GM18526 (cell line): ENCODE measurements around the gene CAMKK2.

Experiments
- POLR2A ChIP-seq: IDR thresholded peaks from 3 replicates; pipeline ENCODE4 v1.6.1; 2011; ENCODE audit not compliant: insufficient read length; ENCODE audit errors: extremely low read depth

CAMKK2 gene

DNA sequence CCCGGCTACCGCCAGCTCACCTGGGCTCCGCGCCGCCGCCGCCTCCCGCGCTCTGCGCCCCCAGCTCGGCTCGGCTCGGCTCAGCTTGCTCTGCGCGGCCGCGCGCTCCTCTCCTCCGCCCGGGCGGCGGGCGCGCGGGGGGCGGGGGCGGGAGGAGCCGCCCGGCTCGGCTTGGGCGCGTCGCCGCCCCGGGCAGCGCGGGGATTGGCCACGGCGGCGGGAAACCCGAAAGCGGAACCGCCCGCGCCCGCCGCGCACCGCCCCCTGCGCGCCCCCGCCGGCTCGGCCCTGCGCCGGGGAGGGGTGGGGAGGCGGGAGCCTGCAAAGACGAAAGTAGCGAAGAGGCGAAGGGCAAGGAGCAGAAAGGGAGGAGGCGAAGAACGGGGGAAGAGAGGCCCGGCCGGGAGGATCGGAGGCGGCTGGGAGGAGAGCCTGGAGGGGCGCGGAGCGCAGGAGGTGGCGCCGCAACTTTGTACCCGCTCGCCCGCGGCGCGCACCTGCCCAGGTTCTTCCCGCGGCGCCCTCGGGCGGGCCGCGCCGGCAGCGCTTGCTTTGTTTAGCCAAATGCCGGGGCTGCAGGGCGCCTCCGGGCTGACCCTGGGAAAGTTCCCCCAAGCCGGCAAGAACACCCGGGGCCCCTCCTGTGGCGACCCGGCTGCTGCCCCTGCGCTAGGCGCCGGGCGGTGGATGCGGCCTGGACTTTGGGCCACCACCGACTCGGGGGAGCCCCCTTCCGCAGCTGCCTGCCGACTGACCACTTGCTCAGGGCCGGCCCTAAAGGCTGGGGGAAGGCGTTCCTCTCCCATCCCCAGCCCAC is at the start of gene CAMKK2:
Gene CAMKK2 (minus strand): TSS at position 92 of the 817 bp plus-strand sequence. CDS start 22,183 bp downstream, outside the sequence.
- TF ChIP-seq POLR2A = peak; percentile 59

DNA sequence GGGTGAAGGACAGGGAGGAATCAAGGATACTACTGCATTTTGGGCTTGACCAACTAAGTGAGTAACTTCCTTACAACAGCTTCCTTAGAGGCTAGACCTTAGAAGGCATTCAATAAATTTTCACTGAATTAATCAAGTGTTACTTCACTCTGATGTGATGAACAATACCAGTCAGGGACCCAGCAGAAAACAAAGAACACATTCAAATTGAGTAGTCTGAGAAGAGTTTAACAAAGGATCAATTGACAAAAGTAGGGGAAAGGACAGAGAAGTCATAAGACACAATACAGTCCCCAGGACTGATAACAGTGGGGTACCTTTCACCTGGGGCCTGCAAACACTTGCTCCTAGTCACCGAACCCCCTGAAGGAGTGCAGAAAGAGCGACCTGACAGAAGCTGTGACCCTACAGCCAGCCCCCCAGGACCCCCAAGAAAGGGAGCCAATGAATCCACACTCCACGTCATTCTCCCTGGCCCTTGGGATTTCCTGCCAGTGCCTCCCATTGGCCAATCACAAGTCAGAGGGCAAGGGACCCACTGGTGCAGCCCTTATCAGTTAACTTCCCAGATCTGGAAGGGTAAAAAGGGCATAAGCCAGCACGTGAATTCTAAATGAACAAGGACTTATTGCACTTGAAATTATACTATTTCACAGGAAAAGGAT is 48.8 kb upstream of the CAMKK2 start:
- TF ChIP-seq POLR2A = no peak

DNA sequence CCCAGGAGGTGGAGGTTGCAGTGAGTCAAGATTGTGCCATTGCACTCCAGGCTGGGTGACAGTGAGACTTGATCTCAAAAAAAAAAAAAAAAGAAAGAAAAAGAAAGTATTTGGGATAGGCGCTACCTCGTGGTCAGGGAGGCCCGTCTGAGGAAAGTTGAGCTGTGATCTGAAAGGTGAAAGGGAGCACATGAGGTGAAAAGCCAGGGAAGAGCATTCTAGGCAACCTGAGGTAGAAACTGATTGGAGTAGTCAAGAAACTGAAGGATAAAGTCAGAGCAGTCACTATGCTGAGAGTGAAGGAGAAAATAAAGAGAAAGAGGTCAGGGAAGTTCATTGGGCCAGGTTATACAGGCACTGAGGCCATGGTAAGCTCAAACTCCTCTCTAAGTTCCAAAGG is 48.0 kb upstream of the CAMKK2 start:
- TF ChIP-seq POLR2A = no peak

DNA sequence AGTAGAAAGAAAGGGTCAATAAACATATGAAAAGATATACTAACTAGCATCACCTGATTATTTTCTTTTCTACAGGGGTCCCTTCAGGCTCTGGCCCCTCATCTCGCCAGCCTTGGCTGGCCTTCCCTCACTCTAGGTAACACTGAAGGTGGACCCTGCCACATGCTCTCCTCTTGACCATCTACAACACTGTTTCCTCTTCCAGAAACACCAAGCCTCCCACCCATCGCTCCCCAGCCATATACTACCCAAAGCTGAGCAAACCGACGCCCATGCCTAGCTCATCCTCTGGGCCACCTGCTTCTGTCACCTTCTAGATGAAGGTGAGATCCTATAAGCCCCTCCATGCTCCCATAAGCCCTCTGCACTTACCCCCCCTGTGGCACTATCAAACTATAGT is 40.9 kb upstream of the CAMKK2 start:
- TF ChIP-seq POLR2A = no peak

DNA sequence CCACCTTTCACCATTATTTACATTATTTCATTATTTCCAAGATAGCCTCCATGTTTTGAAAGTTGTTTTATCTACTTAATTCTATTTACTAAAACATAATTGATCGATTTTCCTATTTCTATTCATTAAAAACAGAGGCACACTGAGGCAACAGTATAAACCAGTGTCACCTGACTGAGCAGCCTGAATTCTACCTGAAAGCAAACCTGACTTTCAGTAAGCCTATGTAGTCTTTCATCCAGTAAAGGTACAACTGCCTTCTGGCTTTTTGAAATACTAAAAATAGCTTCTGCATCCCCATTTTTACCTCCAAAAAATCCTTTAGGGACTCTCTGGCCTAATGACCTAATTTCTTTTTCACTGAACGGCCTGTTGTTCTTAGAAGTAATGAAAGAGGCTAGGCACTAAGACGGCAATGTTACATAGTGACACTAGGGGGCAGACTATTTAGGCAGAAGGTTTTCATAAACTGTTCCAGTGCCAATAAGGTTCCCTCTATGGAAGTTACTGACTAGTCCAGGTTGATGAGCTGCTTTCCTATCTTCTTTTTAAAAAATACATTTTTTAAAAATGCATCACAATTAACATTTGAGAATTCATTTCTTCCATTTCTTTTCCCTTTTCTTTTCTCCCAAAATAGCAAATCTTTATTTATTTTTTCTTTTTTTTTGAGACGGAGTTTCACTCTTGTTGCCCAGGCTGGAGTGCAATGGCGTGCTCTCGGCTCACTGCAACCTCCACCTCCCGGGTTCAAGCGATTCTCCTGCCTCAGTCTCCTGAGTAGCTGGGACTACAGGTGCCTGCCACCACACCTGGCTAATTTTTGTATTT is 38.2 kb upstream of the CAMKK2 start:
- no peak for TF ChIP-seq POLR2A

DNA sequence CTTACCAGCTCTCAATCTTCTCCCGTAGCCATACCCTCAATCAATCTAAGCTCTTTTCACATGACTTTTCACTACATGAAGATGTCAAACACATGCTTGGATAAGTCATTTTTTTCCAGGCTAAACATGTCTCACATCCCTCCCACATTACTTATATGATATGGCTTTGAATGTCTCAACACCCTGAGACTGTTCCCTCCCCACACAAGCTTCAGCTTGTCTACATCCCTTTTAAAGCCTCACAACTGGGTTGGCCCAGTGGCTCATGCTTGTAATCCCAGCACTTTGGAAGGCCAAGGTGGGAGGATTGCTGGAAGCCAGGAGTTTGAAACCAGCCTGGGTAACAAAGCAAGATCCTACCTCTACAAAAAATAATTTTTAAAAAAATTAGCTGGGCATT is 37.2 kb upstream of the CAMKK2 start:
- no peak for TF ChIP-seq POLR2A

DNA sequence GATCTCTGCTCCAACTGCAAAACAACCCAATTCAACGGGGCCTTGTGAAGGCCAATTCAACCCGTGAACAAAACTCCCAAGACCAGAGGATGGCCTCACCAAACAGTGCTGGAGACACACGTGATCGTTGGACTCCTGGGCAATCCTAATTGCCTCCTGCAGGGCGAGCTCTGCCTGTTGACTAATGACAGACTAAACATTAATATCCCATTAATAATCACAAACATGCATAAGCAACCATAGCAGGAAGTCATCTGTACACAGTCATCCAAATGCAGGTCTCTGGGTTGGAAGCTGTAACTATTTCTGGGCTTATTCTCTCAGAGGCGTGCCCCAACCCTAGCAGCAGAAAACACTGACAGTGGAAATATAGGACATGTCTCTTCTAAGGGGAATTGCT is 34.7 kb upstream of the CAMKK2 start:
- no peak for TF ChIP-seq POLR2A

DNA sequence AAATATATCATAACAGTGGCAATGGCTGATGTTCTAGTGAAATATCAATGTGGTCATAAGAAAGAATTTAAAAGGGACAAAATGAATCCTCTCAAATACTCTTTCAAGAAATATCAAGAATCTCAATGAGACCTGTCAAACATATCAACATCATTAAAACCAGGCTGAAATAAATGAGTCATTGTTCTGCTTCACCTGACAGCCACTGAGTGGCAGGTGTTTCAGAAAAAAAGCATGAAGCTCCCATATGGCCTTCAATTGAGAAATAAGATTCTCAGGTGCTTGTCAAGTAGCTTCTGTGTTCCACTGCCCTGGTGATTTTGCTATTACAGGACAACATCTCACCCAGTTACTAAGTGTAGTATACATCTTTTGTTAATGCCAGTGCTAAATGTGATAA is 34.2 kb upstream of the CAMKK2 start:
- no peak for TF ChIP-seq POLR2A

DNA sequence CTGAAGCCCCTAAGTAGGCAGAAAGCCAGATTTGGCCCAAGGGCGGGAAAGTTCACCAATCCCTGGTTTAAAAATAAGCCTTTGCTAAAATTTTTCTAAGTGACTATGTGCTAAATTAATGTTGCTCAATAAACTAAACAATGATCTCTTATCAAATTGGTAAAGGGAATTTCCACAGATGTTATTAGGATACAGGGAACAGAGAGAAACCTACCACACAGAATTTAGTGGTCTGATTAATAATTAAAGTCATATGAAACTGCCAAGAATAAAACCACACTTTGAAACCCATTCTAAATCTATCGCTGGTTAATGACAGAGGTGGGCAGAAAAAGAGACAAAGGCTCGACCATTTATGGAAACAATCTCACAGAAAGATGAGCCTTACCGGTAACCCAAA is 33.7 kb upstream of the CAMKK2 start:
- no peak for TF ChIP-seq POLR2A

DNA sequence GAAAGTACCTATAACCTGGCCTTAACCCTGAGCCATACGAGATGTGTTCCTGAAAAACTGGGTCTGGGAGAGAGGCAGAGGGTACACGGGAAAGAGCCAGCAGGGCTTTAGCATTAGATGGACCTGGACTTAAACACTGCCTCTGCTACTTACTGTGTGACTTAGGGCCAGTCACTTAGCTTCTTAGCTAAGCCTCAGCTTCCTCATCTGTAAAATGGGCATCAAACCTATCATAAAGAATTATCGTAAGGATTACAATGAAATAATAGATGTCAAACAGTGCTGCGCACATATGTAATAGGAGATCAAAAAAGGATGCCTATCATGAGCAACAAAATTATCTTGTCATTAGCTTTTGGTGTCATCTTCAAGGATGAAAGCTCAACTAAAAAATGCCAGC is 32.1 kb upstream of the CAMKK2 start:
- no peak for TF ChIP-seq POLR2A

DNA sequence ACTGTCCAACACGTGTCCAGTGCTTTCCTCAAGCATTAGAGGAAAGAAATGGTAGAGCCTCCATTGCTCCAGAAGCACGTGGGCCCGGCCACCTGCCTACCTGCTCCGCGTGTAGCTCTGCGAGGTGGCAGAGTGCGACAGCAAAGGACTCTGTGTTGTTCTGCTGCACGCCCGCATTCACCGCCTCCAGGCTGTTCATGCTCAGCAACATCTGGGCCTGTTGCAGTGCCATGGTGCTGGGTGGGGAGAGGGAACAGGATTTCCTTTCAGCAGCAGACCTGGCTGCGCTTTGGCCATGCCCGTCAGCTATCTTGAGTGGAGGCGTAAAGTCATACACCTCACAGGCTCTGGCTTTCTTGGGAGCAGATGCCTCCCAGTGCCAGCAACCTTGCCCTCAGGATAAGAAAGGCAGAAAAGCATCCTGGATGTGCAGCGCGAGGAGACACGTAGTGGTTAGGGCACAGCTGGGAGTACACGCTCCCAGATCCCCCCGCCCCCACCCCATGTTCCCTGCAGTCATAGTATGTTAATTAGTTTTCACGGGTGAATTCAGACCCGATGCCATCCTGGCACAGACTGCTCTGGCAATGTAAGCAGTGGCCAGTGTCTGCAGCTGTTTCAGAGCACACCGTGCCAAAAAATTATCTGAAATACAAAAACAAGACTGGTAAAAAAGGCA is 30.6 kb upstream of the CAMKK2 start:
- TF ChIP-seq POLR2A = no peak

DNA sequence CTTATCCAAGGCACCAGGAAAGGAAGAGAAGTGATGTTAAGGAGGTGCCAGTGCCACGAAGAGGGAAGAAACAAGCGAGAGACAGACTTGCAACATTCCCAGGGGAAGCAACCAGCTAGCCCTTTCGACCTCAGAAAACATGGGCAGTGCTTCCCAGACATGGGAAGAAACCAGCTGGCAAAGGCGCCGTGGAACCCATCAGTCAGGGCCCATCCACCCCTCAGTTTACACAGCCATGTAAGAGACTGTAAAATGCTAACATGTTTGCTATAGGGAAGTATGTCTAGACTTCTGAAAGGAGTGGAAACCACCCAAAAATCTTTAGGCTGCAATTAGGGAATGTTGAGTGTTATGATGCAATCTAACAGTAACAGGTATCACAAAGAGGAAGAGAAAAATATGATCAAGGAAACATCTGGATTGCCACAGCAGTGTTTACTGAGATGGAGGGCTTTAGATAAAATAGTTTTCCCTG is 29.4 kb upstream of the CAMKK2 start:
- no peak for TF ChIP-seq POLR2A

DNA sequence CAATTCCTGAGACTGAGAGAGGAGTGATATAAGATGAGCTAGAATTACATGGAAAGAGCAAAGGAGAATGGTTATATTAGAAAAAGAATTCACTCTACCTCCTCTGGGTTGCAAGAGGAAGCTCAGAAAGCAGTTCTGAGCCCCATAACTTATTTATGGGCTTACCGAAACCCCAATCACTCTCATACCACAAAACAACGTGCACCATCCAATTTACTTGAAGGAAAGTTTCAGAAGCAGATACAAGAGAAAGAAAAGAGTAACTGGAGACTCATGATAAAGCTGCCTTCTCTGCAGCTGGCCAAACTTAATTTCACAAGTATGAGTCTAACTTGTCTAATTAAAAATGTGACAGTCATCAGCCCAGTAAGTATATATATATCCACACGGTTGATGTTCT is 27.4 kb upstream of the CAMKK2 start:
- no peak for TF ChIP-seq POLR2A

DNA sequence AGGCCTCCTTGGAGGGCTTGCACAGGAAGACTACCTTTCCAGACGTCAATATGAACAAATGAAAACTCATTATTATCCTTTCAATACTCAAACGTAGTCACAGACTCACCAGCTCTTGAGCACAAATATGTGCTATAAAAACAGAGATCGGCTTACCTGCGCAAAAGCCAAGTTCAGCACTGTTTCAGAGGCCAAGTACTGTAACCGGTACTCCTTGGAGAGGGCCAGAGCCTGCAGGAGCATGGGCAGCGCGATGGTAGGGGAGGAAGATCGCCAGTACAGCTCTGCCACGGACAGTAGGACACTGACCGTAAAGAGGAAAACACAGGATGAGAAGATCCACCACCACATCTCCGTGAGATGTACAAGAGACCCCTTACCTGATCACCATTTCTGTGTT is 21.6 kb upstream of the CAMKK2 start:
- TF ChIP-seq POLR2A = no peak

DNA sequence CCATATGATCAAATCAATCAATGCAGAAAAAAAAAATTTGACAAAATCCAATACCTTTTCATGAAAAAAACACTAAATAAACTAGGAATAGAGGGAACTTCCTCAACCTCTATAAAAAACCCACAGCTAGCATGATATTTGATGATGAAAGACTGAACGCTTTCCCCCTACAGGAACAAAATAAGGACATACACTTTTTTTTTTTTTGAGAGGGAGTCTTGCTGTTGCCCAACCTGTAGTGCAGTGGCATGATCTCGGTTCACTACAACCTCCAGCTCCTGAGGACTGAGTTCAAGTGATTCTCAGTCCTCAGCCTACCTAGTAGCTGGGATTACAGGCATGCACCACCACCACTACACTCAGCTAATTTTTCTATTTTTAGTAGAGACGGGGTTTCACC is 17.9 kb upstream of the CAMKK2 start:
- TF ChIP-seq POLR2A = no peak
